GM21423 (cell line): ENCODE results near the gene HOXA13.

Experiments used
- ATAC-seq: cut with Tn5 transposase; IDR thresholded peaks from one replicate; pipeline ENCODE4 v1.9.1; 2021; ENCODE audit warnings: mild to moderate bottlenecking, moderate library complexity; ENCODE audit not compliant: unreplicated experiment

The HOXA13 gene

GRCh38 chr7:27193335-27194001, 6.4 kb downstream of the HOXA13 start:
- ATAC-seq, result no peak

GRCh38 chr7:27192546-27193334, 7.2 kb downstream of the HOXA13 start:
- no peak for ATAC-seq

- no peak for ATAC-seq
These were observed 7.9 kb downstream of the HOXA13 start for GRCh38 chr7:27191833-27192545.

- ATAC-seq, result no peak
These were observed 8.6 kb downstream of the HOXA13 start for GRCh38 chr7:27191161-27191731.

- no peak for ATAC-seq
These were observed 9.7 kb downstream of the HOXA13 start for GRCh38 chr7:27189997-27190748.

GRCh38 chr7:27189295-27189996, 10.4 kb downstream of the HOXA13 start:
- ATAC-seq, result no peak

GRCh38 chr7:27188386-27189294, 11.3 kb downstream of the HOXA13 start:
- no peak for ATAC-seq

- ATAC-seq, result no peak
These were observed 12.2 kb downstream of the HOXA13 start for GRCh38 chr7:27187475-27188385.

GRCh38 chr7:27186668-27187474, 13.0 kb downstream of the HOXA13 start:
- ATAC-seq, result no peak

GRCh38 chr7:27185854-27186667, 13.8 kb downstream of the HOXA13 start:
- ATAC-seq, result no peak

GRCh38 chr7:27185013-27185853, 14.7 kb downstream of the HOXA13 start, which contains the start of gene HOXA11:
Gene HOXA11 (minus strand): TSS chr7:27185232. CDS start chr7:27185144, 88 bp downstream.
- ATAC-seq, result no peak

GRCh38 chr7:27184337-27185012, 15.4 kb downstream of the HOXA13 start:
- no peak for ATAC-seq

- ATAC-seq, result no peak
These were observed 16.1 kb downstream of the HOXA13 start for GRCh38 chr7:27183682-27184336.
